NCI-H2196 (cell line): ENCODE results near the gene LCAT.

Experiments used
- DNase-seq: peaks from one replicate; lab custom pipeline; 2025; ENCODE audit not compliant: unreplicated experiment; lab: John Stamatoyannopoulos, UW

LCAT gene

GRCh38 chr16:67968400-67969253 is 24.7 kb upstream of the LCAT start, which contains the start of gene SLC12A4:
SLC12A4 (minus strand) TSS chr16:67968637; CDS start chr16:67968553, 84 bp downstream.
- peak; percentile 57 for DNase-seq

- no peak for DNase-seq
Measured at GRCh38 chr16:67967958-67968399, 24.1 kb upstream of the LCAT start.

GRCh38 chr16:67967183-67967957 is 23.4 kb upstream of the LCAT start:
- DNase-seq: no peak

GRCh38 chr16:67966549-67967182 is 22.7 kb upstream of the LCAT start:
- no peak for DNase-seq

- DNase-seq: no peak
Measured at GRCh38 chr16:67965668-67966548, 22.0 kb upstream of the LCAT start.

- DNase-seq: peak; percentile 32
Measured at GRCh38 chr16:67964477-67965131, 20.7 kb upstream of the LCAT start.

GRCh38 chr16:67963662-67964321 is 19.9 kb upstream of the LCAT start:
- DNase-seq: peak; percentile 32

GRCh38 chr16:67963292-67963661 is 19.4 kb upstream of the LCAT start:
- no peak for DNase-seq

- DNase-seq: no peak
Measured at GRCh38 chr16:67962135-67962534, 18.2 kb upstream of the LCAT start.

- peak; percentile 91 for DNase-seq
Measured at GRCh38 chr16:67961551-67961957, 17.6 kb upstream of the LCAT start.

GRCh38 chr16:67959536-67960329 is 15.8 kb upstream of the LCAT start:
- no peak for DNase-seq

- no peak for DNase-seq
Measured at GRCh38 chr16:67957622-67958021, 13.7 kb upstream of the LCAT start.

GRCh38 chr16:67954421-67955196 is 10.7 kb upstream of the LCAT start:
- no peak for DNase-seq

- DNase-seq: peak; percentile 7
Measured at GRCh38 chr16:67953641-67954375, 9.9 kb upstream of the LCAT start.

- DNase-seq: no peak
Measured at GRCh38 chr16:67951485-67951884, 7.6 kb upstream of the LCAT start.

GRCh38 chr16:67950335-67950843 is 6.5 kb upstream of the LCAT start:
- no peak for DNase-seq

- no peak for DNase-seq
Measured at GRCh38 chr16:67949645-67950044, 5.7 kb upstream of the LCAT start.
